ENCODE data around the gene OR10P1.

The OR10P1 gene

GRCh38 chr12:55675666-55676065 lies 39.0 kb downstream of the OR10P1 start:
- no peak overlapping the region for H3K4me3 ChIP-seq (ENCODE audit: low read depth, low read length)
- no peak for TF ChIP-seq CTCF (IDR thresholded peaks at IDR 0.05; ENCODE audit: borderline replicate concordance, insufficient read depth, low read depth, low read length)

GRCh38 chr12:55676707-55677106 lies 40.0 kb downstream of the OR10P1 start:
- no peak overlapping the region for H3K4me3 ChIP-seq (ENCODE audit: low read depth, low read length)
- TF ChIP-seq CTCF (IDR thresholded peaks at IDR 0.05; ENCODE audit: borderline replicate concordance, insufficient read depth, low read depth, low read length), result no peak

GRCh38 chr12:55679691-55680090 lies 43.0 kb downstream of the OR10P1 start:
- TF ChIP-seq CTCF (IDR thresholded peaks at IDR 0.05; ENCODE audit: borderline replicate concordance, insufficient read depth, low read depth, low read length), result no peak
- H3K4me3 ChIP-seq (ENCODE audit: low read depth, low read length), result no peak overlapping the region

GRCh38 chr12:55681142-55682077 lies 44.7 kb downstream of the OR10P1 start:
- TF ChIP-seq CTCF (IDR thresholded peaks at IDR 0.05; ENCODE audit: borderline replicate concordance, insufficient read depth, low read depth, low read length), result 0 out of 2 replicates have a peak, but pooled peaks have one; percentile 24
- H3K4me3 ChIP-seq (ENCODE audit: low read depth, low read length), result no peak overlapping the region

- no peak for TF ChIP-seq CTCF (IDR thresholded peaks at IDR 0.05; ENCODE audit: borderline replicate concordance, insufficient read depth, low read depth, low read length)
- no peak overlapping the region for H3K4me3 ChIP-seq (ENCODE audit: low read depth, low read length)
These were observed 45.5 kb downstream of the OR10P1 start for GRCh38 chr12:55682087-55682796.

GRCh38 chr12:55683676-55684075 lies 47.0 kb downstream of the OR10P1 start:
- no peak overlapping the region for H3K4me3 ChIP-seq (ENCODE audit: low read depth, low read length)
- TF ChIP-seq CTCF (IDR thresholded peaks at IDR 0.05; ENCODE audit: borderline replicate concordance, insufficient read depth, low read depth, low read length), result no peak
